Endothelial cell of umbilical vein (primary cell): ENCODE results near the gene RIPOR3. TPM values are rescaled to one million over a fixed set of nuclear protein-coding genes. Genes with fewer than 3 reads are reported as not detected.

Experiments
- BruUV-seq: library from RNA; stranded (reverse); fragments of 400-500 nt; replicated peaks from 2 replicates; lab custom pipeline; 2021; lab: Mats Ljungman, UMichigan
- CTCF ChIA-PET: fragments of 300-600, 350-600 bp; sonication (Branson Sonifier 250); formaldehyde crosslinking; loops from one replicate; lab custom pipeline; 2021; ENCODE audit warnings: antibody characterized with exemption, inconsistent platforms; lab: Charles Lee
- POLR2A ChIA-PET: fragments of 300-600, 350-600 bp; sonication (Branson Sonifier 250); formaldehyde crosslinking; loops from one replicate; lab custom pipeline; 2021; ENCODE audit warnings: antibody characterized with exemption, inconsistent platforms; lab: Charles Lee
- DNase-seq: peaks from one replicate; pipeline ENCODE4 v3.0.0-alpha.2; 2011; ENCODE audit warnings: low read depth, low spot score
- FAIRE-seq: peaks from 2 replicates; lab custom pipeline; 2011; peaks lifted over from hg19 to GRCh38; lab: Jason Lieb, UNC
- H2AFZ ChIP-seq: 2 replicates; pipeline ENCODE4 v1.6.0; 2012; ENCODE audit warnings: low read depth, low read length, control low read depth, inconsistent platforms
- H3K27ac ChIP-seq: 2 replicates; pipeline ENCODE4 v1.5.1; 2011; ENCODE audit warnings: low read depth, mild to moderate bottlenecking, control low read depth, low read length, moderate library complexity; ENCODE audit not compliant: insufficient read depth
- H3K27me3 ChIP-seq, 2 experiments: 2 replicates each; pipeline versions ENCODE4 v1.6.0 to v1.6.1; 2011; ENCODE audit warnings: low read length in 2 of 2, mixed read lengths in 1 of 2; ENCODE audit not compliant: control insufficient read depth in 2 of 2, insufficient read depth in 2 of 2
- H3K36me3 ChIP-seq, 2 experiments: 2 replicates in 1 of 2; 3 replicates in 1 of 2; pipeline ENCODE4 v1.5.1; 2011; ENCODE audit warnings: low read length in 2 of 2, mild to moderate bottlenecking in 1 of 2, moderate library complexity in 1 of 2; ENCODE audit not compliant: control insufficient read depth in 2 of 2, insufficient read depth in 2 of 2; ENCODE audit errors: extremely low read depth in 1 of 2
- H3K4me1 ChIP-seq: 3 replicates; pipeline ENCODE4 v1.5.1; 2011; ENCODE audit warnings: mild to moderate bottlenecking, low read length; ENCODE audit not compliant: control insufficient read depth, insufficient read depth; ENCODE audit errors: extremely low read depth
- H3K4me2 ChIP-seq: 2 replicates; pipeline ENCODE4 v1.6.1; 2011; ENCODE audit warnings: low read length, control low read depth, mixed read lengths; ENCODE audit not compliant: insufficient read depth
- H3K4me3 ChIP-seq, 3 experiments: fragments of 200-600 bp in 1 of 3; sonication (generic), shearing (Covaris generic) in 1 of 3; replicated peaks in 1 of 3; 2 replicates each; pipeline ENCODE4 v1.5.1; 2011 to 2016; ENCODE audit warnings: control low read depth in 3 of 3, low read length in 3 of 3, mild to moderate bottlenecking in 2 of 3, inconsistent platforms in 1 of 3, low read depth in 1 of 3, moderate library complexity in 1 of 3; ENCODE audit not compliant: insufficient read depth in 1 of 3
- H3K79me2 ChIP-seq: 2 replicates; pipeline ENCODE4 v1.6.0; 2012; ENCODE audit warnings: low read length, inconsistent platforms; ENCODE audit not compliant: control insufficient read depth, insufficient read depth
- H3K9ac ChIP-seq: replicated peaks from 2 replicates; pipeline ENCODE3; 2011; ENCODE audit warnings: low read length, control low read depth; ENCODE audit not compliant: insufficient read depth; ENCODE audit errors: extremely low read depth
- H3K9me1 ChIP-seq: replicated peaks from 3 replicates; pipeline ENCODE4 v1.6.0; 2011; ENCODE audit warnings: mild to moderate bottlenecking, low read length; ENCODE audit not compliant: control insufficient read depth, insufficient read depth; ENCODE audit errors: extremely low read depth
- H3K9me3 ChIP-seq: replicated peaks from 2 replicates; pipeline ENCODE4 v1.5.1; 2012; ENCODE audit warnings: low read length, inconsistent platforms; ENCODE audit not compliant: control insufficient read depth, insufficient read depth
- H4K20me1 ChIP-seq: replicated peaks from 2 replicates; pipeline ENCODE3; 2011; ENCODE audit warnings: mild to moderate bottlenecking, low read length; ENCODE audit not compliant: control insufficient read depth, insufficient read depth; ENCODE audit errors: extremely low read depth
- EZH2 ChIP-seq: IDR thresholded peaks from 2 replicates; pipeline ENCODE4 v1.6.1; 2012; ENCODE audit warnings: borderline replicate concordance, low read depth, mild to moderate bottlenecking, moderate library complexity, low read length, inconsistent platforms; ENCODE audit not compliant: severe bottlenecking
- FOS ChIP-seq: IDR thresholded peaks from 2 replicates; pipeline ENCODE4 v1.6.1; 2011; ENCODE audit warnings: mild to moderate bottlenecking, low read length, moderate library complexity, borderline replicate concordance; ENCODE audit not compliant: insufficient read depth
- GATA2 ChIP-seq: IDR thresholded peaks from 2 replicates; pipeline ENCODE4 v1.7.0; 2011; ENCODE audit warnings: low read depth, mild to moderate bottlenecking, moderate library complexity, mixed read lengths, low read length; ENCODE audit not compliant: insufficient read length, insufficient read depth
- JUN ChIP-seq: IDR thresholded peaks from 2 replicates; pipeline ENCODE4 v1.6.1; 2011; ENCODE audit warnings: borderline replicate concordance, low read depth; ENCODE audit not compliant: insufficient read length, insufficient read depth
- MYC ChIP-seq: IDR thresholded peaks from one replicate; pipeline ENCODE4 v1.6.1; 2011; ENCODE audit warnings: mild to moderate bottlenecking, low read depth, low read length
- POLR2A ChIP-seq: IDR thresholded peaks from 2 replicates; pipeline ENCODE4 v1.6.1; 2012; ENCODE audit warnings: low read depth, mild to moderate bottlenecking, control low read depth, low read length
- POLR2AphosphoS5 ChIP-seq: IDR thresholded peaks from 2 replicates; pipeline ENCODE4 v1.6.1; 2012; ENCODE audit warnings: low read depth, mild to moderate bottlenecking, control low read depth, low read length, moderate library complexity; ENCODE audit not compliant: insufficient read depth
- dilution Hi-C: fragments of 300-500 bp; cut with MboI; formaldehyde crosslinking; loops from one replicate; pipeline ENCODE4 v1.15.0; 2019; ENCODE audit warnings: low sequenced_read_pairs; ENCODE audit not compliant: extremely low pct_ligation_motif_present
- intact Hi-C: fragments of 100-400 bp; cut with micrococcal nuclease; formaldehyde crosslinking; loops from one replicate; pipeline ENCODE4 v1.10.0; 2022
- polyA plus RNA-seq, 4 experiments: library from polyadenylated mRNA; depleted of rRNA in 3 of 4; stranded (reverse) in 3 of 4; unstranded in 1 of 4; fragments of >200 nt; gene quantifications; 2 replicates each; pipeline versions ENCODE4 v1.2.1 to v1.2.3, GENCODE V29; 2011 to 2012; ENCODE audit warnings: missing spikeins in 1 of 4
- total RNA-seq: library from RNA; stranded (reverse); gene quantifications from 2 replicates; pipeline ENCODE4 v1.2.3, GENCODE V29; 2021
- TF ChIP-seq, protein P1 (sequence below), 2 donors: IDR thresholded peaks; 1 replicate in 1 of 2; 2 replicates in 1 of 2; pipeline ENCODE4 v1.5.1; 2011; ENCODE audit warnings: low read length in 2 of 2, mild to moderate bottlenecking in 2 of 2, moderate library complexity in 2 of 2, control low read depth in 1 of 2, inconsistent platforms in 1 of 2, low read depth in 1 of 2; ENCODE audit not compliant: insufficient read depth in 1 of 2; ENCODE audit errors: extremely low read depth in 1 of 2
- TF ChIP-seq, protein P2 (sequence below): IDR thresholded peaks from 2 replicates; pipeline ENCODE4 v1.6.1; 2011; ENCODE audit not compliant: insufficient read depth, insufficient read length

The RIPOR3 gene
- total and polyA plus RNA-seq, 2 donors (not counting 3 experiments of a cell fraction or from before 2014, with no cell fraction given) = not detected

DNA sequence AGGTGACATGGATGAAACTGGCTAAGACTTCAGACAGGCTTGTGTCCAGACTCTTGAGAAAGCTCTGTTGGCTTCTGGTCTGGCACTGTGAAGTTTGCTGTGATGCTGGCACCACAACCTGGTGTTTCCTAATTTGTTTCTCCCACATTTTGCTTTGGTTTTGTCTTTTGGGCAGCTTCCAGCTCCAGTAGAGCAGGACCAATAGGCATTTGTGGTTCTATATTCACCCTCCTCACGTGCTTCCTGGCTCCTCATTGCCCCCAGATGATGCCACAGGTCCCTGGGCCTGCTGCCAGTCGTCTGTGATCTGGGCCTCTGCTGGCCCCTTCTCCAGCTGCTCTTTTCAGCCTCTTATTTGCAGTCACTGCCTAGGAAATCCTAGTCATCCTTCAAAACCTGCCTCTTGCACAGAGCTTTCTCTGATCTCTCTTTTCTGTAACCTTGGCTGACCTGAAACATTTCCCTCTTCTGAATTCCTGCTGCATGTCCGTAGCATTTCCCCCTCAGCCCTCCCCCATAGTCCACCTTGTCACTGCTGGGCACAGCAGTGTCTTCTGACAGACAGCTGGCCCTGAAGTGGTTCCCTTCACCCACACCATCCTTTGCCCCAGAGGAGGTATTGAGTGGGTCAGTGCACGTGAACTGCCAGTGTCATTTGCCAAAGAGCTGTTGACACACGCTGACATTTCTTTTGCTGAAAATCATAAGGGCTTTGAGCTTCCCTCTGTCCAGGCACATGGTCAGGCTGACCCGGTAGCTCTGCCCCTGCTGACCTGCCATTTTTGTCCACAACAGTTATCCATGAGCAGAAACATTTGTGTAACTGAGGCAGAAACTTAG lies 118.2 kb downstream of the RIPOR3 start:
- BruUV-seq = no TSS peak
- intact Hi-C loops = loop anchor here (1.0 kb wide), 1 partner anchor 63 kb away; the partner anchor contains the start of gene PTPN1

More for the DNA sequence above, 118.2 kb downstream of the RIPOR3 start:
- Histone ChIP-seq H3K36me3 (peaks cover 12 to 36% of the 10 kb centered on the region in 2 experiments), H3K9me1 (no peaks in the 10 kb centered on the region), H3K27me3 (no peaks in the 10 kb centered on the region), H4K20me1 (no peaks in the 10 kb centered on the region), H3K27ac (peak overlapping the region; percentile 64), H3K4me3 (no peak overlapping the region), H3K9ac (peak overlapping the region; percentile 2), H2AFZ (no peak overlapping the region), H3K4me2 (peak overlapping the region; percentile 33), H3K4me1 (peaks cover 40% of the 10 kb centered on the region), H3K9me3 (no peaks in the 10 kb centered on the region), H3K79me2 (peaks cover 57% of the 10 kb centered on the region)
- DNase-seq (peak; percentile 86), FAIRE-seq (peak; percentile 94)
- ChIA-PET CTCF (interaction anchor here (0.7 to 9.0 kb wide), 21 partner anchors 11 to 387 kb away, joined by 3 to 133 read pairs (median 6); partner anchors contain the start of genes CEBPB and PTPN1), POLR2A (interaction anchor here (0.6 to 3.1 kb wide), 7 partner anchors 30 to 382 kb away, joined by 3 to 17 read pairs (median 4); partner anchors contain the start of gene CEBPB)
- dilution Hi-C loops = no loop called here
- TF ChIP-seq POLR2AphosphoS5 (peak; percentile 48), EZH2 (no peak), POLR2A (no peak), MYC (no peak), FOS (peak; percentile 28), JUN (peak; percentile 18), GATA2 (peak; percentile 14)
- TF ChIP-seq, protein P1, sequence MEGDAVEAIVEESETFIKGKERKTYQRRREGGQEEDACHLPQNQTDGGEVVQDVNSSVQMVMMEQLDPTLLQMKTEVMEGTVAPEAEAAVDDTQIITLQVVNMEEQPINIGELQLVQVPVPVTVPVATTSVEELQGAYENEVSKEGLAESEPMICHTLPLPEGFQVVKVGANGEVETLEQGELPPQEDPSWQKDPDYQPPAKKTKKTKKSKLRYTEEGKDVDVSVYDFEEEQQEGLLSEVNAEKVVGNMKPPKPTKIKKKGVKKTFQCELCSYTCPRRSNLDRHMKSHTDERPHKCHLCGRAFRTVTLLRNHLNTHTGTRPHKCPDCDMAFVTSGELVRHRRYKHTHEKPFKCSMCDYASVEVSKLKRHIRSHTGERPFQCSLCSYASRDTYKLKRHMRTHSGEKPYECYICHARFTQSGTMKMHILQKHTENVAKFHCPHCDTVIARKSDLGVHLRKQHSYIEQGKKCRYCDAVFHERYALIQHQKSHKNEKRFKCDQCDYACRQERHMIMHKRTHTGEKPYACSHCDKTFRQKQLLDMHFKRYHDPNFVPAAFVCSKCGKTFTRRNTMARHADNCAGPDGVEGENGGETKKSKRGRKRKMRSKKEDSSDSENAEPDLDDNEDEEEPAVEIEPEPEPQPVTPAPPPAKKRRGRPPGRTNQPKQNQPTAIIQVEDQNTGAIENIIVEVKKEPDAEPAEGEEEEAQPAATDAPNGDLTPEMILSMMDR (IDR thresholded peaks at IDR 0.05; ENCODE audit: extremely low read depth in 1 of 2, insufficient read depth in 1 of 2, low read depth in 1 of 2, low read length in 2 of 2) = no peak
- TF ChIP-seq, protein P2, sequence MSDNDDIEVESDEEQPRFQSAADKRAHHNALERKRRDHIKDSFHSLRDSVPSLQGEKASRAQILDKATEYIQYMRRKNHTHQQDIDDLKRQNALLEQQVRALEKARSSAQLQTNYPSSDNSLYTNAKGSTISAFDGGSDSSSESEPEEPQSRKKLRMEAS = peak; percentile 79
